H1 (cell line): ENCODE data around the gene LRRC56. TPM values are rescaled to one million over a fixed set of nuclear protein-coding genes. Genes with fewer than 3 reads are reported as not detected.

ENCODE experiments used
- CTCF ChIA-PET: fragments of 300-600 bp; sonication (Branson Sonifier 250); formaldehyde crosslinking; loops from one replicate; lab custom pipeline; 2021; ENCODE audit not compliant: partially characterized antibody; lab: Charles Lee
- POLR2A ChIA-PET: fragments of 300-600 bp; sonication (Branson Sonifier 250); formaldehyde crosslinking; loops from one replicate; lab custom pipeline; 2021; ENCODE audit warnings: inconsistent platforms; ENCODE audit not compliant: partially characterized antibody; lab: Charles Lee
- DNase-seq, 2 experiments: peaks; one replicate each; pipeline versions ENCODE4 v3.0.0 to v3.0.0-alpha.2; 2010 to 2022; ENCODE audit warnings: low spot score in 2 of 2, low read depth in 1 of 2, mixed read lengths in 1 of 2
- FAIRE-seq: peaks from 2 replicates; lab custom pipeline; 2011; peaks lifted over from hg19 to GRCh38; lab: Jason Lieb, UNC
- H2AFZ ChIP-seq: 2 replicates; pipeline ENCODE4 v1.8.1; 2012; ENCODE audit warnings: low read length, inconsistent platforms
- H2AK5ac ChIP-seq: 2 replicates; pipeline ENCODE4 v1.6.1; 2013; ENCODE audit warnings: low read depth, low read length
- H2BK120ac ChIP-seq: replicated peaks from 2 replicates; pipeline ENCODE3; 2013; ENCODE audit warnings: low read depth, low read length, inconsistent platforms
- H2BK12ac ChIP-seq: 2 replicates; pipeline ENCODE4 v1.6.1; 2013; ENCODE audit warnings: low read depth, low read length
- H2BK15ac ChIP-seq: 2 replicates; pipeline ENCODE4 v1.6.1; 2013; ENCODE audit warnings: low read length
- H2BK20ac ChIP-seq: 2 replicates; pipeline ENCODE4 v1.6.1; 2013; ENCODE audit warnings: low read length
- H2BK5ac ChIP-seq: 2 replicates; pipeline ENCODE4 v1.6.1; 2013; ENCODE audit warnings: low read depth, low read length
- H3K14ac ChIP-seq: 2 replicates; pipeline ENCODE4 v1.6.1; 2013; ENCODE audit warnings: inconsistent platforms; ENCODE audit not compliant: insufficient read length
- H3K18ac ChIP-seq: 2 replicates; pipeline ENCODE4 v1.6.1; 2013; ENCODE audit warnings: low read length; ENCODE audit errors: extremely low read depth
- H3K23ac ChIP-seq: 2 replicates; pipeline ENCODE4 v1.6.1; 2013; ENCODE audit warnings: inconsistent platforms; ENCODE audit not compliant: insufficient read length
- H3K23me2 ChIP-seq: 2 replicates; pipeline ENCODE4 v1.6.1; 2013; ENCODE audit warnings: low read depth, low read length
- H3K27ac ChIP-seq: 2 replicates; pipeline ENCODE4 v1.6.1; 2011; ENCODE audit warnings: low read depth, low read length, inconsistent platforms
- H3K27me3 ChIP-seq, 4 experiments: replicated peaks in 1 of 4; 1 replicate in 1 of 4; 2 replicates in 3 of 4; pipeline versions ENCODE4 v1.6.1 to v1.8.1; 2011 to 2013; ENCODE audit warnings: low read length in 3 of 4, mild to moderate bottlenecking in 3 of 4, inconsistent platforms in 2 of 4, mixed read lengths in 2 of 4, moderate library complexity in 1 of 4; ENCODE audit not compliant: control insufficient read depth in 3 of 4, insufficient read depth in 3 of 4; ENCODE audit errors: extremely low read depth in 1 of 4
- H3K36me3 ChIP-seq, 4 experiments: 2 replicates each; pipeline versions ENCODE4 v1.6.1 to v1.8.1; 2011 to 2013; ENCODE audit warnings: mild to moderate bottlenecking in 4 of 4, low read length in 3 of 4, moderate library complexity in 2 of 4, control low read depth in 1 of 4, inconsistent platforms in 1 of 4; ENCODE audit not compliant: insufficient read depth in 4 of 4, control insufficient read depth in 2 of 4
- H3K4ac ChIP-seq: replicated peaks from 2 replicates; pipeline ENCODE3; 2013; ENCODE audit warnings: low read length, low read depth, mixed read lengths, inconsistent platforms; ENCODE audit not compliant: insufficient read length
- H3K4me1 ChIP-seq, 4 experiments: replicated peaks in 1 of 4; 1 replicate in 1 of 4; 2 replicates in 3 of 4; pipeline versions ENCODE4 v1.6.1 to v1.8.1; 2011 to 2013; ENCODE audit warnings: low read length in 3 of 4, inconsistent platforms in 2 of 4, mixed read lengths in 1 of 4; ENCODE audit not compliant: insufficient read depth in 4 of 4, control insufficient read depth in 3 of 4
- H3K4me2 ChIP-seq, 2 experiments: 2 replicates each; pipeline versions ENCODE4 v1.6.1 to v1.8.1; 2011 to 2013; ENCODE audit warnings: low read depth in 2 of 2, low read length in 2 of 2, control low read depth in 1 of 2, inconsistent platforms in 1 of 2, mild to moderate bottlenecking in 1 of 2; ENCODE audit not compliant: insufficient read depth in 1 of 2
- H3K4me3 ChIP-seq, 4 experiments: fragments of 200-600, 300-600 bp in 1 of 4; sonication (generic), shearing (Covaris generic), sonication (Bioruptor Twin) in 1 of 4; 2 replicates each; pipeline versions ENCODE4 v1.5.1 to v1.8.1; 2011 to 2016; ENCODE audit warnings: low read length in 4 of 4, low read depth in 3 of 4, control low read depth in 2 of 4, inconsistent platforms in 2 of 4, mild to moderate bottlenecking in 2 of 4, mixed read lengths in 1 of 4, moderate library complexity in 1 of 4; ENCODE audit not compliant: insufficient read depth in 2 of 4; ENCODE audit errors: extremely low read depth in 1 of 4
- H3K56ac ChIP-seq: replicated peaks from 2 replicates; pipeline ENCODE3; 2013; ENCODE audit warnings: low read depth, mild to moderate bottlenecking, mixed read lengths, low read length, inconsistent platforms; ENCODE audit not compliant: insufficient read length
- H3K79me1 ChIP-seq: 2 replicates; pipeline ENCODE4 v1.6.1; 2013; ENCODE audit warnings: low read depth, low read length, control low read depth
- H3K79me2 ChIP-seq, 2 experiments: 2 replicates each; pipeline versions ENCODE4 v1.6.1 to v1.8.1; 2012 to 2013; ENCODE audit warnings: low read length in 2 of 2, mild to moderate bottlenecking in 2 of 2, inconsistent platforms in 1 of 2; ENCODE audit not compliant: insufficient read depth in 2 of 2, control insufficient read depth in 1 of 2
- H3K9ac ChIP-seq, 4 experiments: replicated peaks in 1 of 4; 1 replicate in 1 of 4; 2 replicates in 3 of 4; pipeline versions ENCODE4 v1.6.1 to v1.8.1; 2011 to 2013; ENCODE audit warnings: low read depth in 3 of 4, low read length in 3 of 4, control low read depth in 2 of 4, mild to moderate bottlenecking in 2 of 4, moderate library complexity in 2 of 4, inconsistent platforms in 1 of 4; ENCODE audit errors: extremely low read depth in 1 of 4
- H3K9me3 ChIP-seq, 2 experiments: 2 replicates each; pipeline versions ENCODE4 v1.6.1 to v1.8.1; 2012 to 2013; ENCODE audit warnings: mild to moderate bottlenecking in 2 of 2, moderate library complexity in 2 of 2, control low read depth in 1 of 2, inconsistent platforms in 1 of 2, low read depth in 1 of 2, low read length in 1 of 2, mixed read lengths in 1 of 2; ENCODE audit not compliant: insufficient read depth in 2 of 2
- H4K20me1 ChIP-seq, 2 experiments: replicated peaks in 1 of 2; 2 replicates each; pipeline versions ENCODE3 to v1.8.1; 2011 to 2013; ENCODE audit warnings: inconsistent platforms in 2 of 2, low read length in 2 of 2, mild to moderate bottlenecking in 1 of 2; ENCODE audit not compliant: insufficient read depth in 2 of 2, control insufficient read depth in 1 of 2
- H4K5ac ChIP-seq: 2 replicates; pipeline ENCODE4 v1.6.1; 2013; ENCODE audit warnings: low read length, low read depth, mixed read lengths, inconsistent platforms; ENCODE audit not compliant: insufficient read length
- H4K8ac ChIP-seq: 2 replicates; pipeline ENCODE4 v1.8.0; 2013; ENCODE audit warnings: mild to moderate bottlenecking, moderate library complexity, low read length, inconsistent platforms; ENCODE audit not compliant: insufficient read depth; ENCODE audit errors: extremely low read depth
- H4K91ac ChIP-seq: replicated peaks from 2 replicates; pipeline ENCODE3; 2013; ENCODE audit warnings: low read length, mixed read lengths, inconsistent platforms; ENCODE audit not compliant: insufficient read length
- CEBPB ChIP-seq: IDR thresholded peaks from 2 replicates; pipeline ENCODE4 v1.6.1; 2012; ENCODE audit warnings: low read depth, low read length
- CTCF ChIP-seq, 3 experiments: IDR thresholded peaks; 1 replicate in 2 of 3; 2 replicates in 1 of 3; pipeline versions ENCODE4 v1.5.1 to v1.6.1; 2011; ENCODE audit warnings: low read length in 3 of 3, mild to moderate bottlenecking in 3 of 3, inconsistent platforms in 2 of 3, low read depth in 1 of 3, moderate library complexity in 1 of 3; ENCODE audit not compliant: insufficient read depth in 1 of 3; ENCODE audit errors: control extremely low read depth in 1 of 3
- NRF1 ChIP-seq: IDR thresholded peaks from 2 replicates; pipeline ENCODE4 v1.6.1; 2011; ENCODE audit warnings: mild to moderate bottlenecking, low read depth, low read length, improper control_type of control experiment
- RAD21 ChIP-seq, 2 experiments: IDR thresholded peaks in 1 of 2; conservative IDR thresholded peaks in 1 of 2; 2 replicates each; pipeline ENCODE4 v1.6.1; 2011; ENCODE audit warnings: low read depth in 2 of 2, low read length in 2 of 2, improper control_type of control experiment in 1 of 2, inconsistent platforms in 1 of 2, mild to moderate bottlenecking in 1 of 2, moderate library complexity in 1 of 2
- RBBP5 ChIP-seq: IDR thresholded peaks from 2 replicates; pipeline ENCODE4 v1.7.1; 2012; ENCODE audit warnings: low read depth, mild to moderate bottlenecking, inconsistent platforms, low read length, moderate library complexity, borderline replicate concordance
- RNF2 ChIP-seq: fragments of 200-900, 300-1000 bp; sonication (generic); IDR thresholded peaks from 2 replicates; pipeline ENCODE4 v1.7.1; 2016; ENCODE audit warnings: borderline replicate concordance, low read depth, mild to moderate bottlenecking, antibody characterized with exemption, low read length; ENCODE audit not compliant: poor library complexity, severe bottlenecking; ENCODE audit errors: missing control alignments
- TAF7 ChIP-seq: optimal IDR thresholded peaks from 2 replicates; pipeline ENCODE3; 2011; ENCODE audit warnings: low read depth, mild to moderate bottlenecking, inconsistent platforms, low read length, moderate library complexity, borderline replicate concordance
- TBP ChIP-seq: IDR thresholded peaks from 2 replicates; pipeline ENCODE4 v1.6.1; 2011; ENCODE audit warnings: low read depth, low read length, improper control_type of control experiment
- WGBS, 2 experiments: shearing (Covaris generic) in 1 of 2; methylation state at CpG; one replicate each; pipeline versions ENCODE4 v1.1.6 to v1.1.7; 2013 to 2015; ENCODE audit warnings: low lambda C conversion rate in 2 of 2, mixed read lengths in 2 of 2, inconsistent platforms in 1 of 2, low coverage in 1 of 2, missing lambda C conversion rate in 1 of 2; ENCODE audit not compliant: insufficient replicate concordance in 2 of 2, insufficient coverage in 1 of 2, insufficient read length in 1 of 2; ENCODE audit errors: extremely low coverage in 1 of 2, missing lambda C conversion rate in 1 of 2; 5-methylcytosine and 5-hydroxymethylcytosine counted together
- polyA plus RNA-seq, 7 experiments: library from polyadenylated mRNA; depleted of rRNA in 3 of 7; stranded (reverse) in 5 of 7; unstranded in 2 of 7; fragments of >200 nt in 5 of 7; fragments of 200-250 nt in 2 of 7; gene quantifications; 1 replicate in 5 of 7; 2 replicates in 1 of 7; 4 replicates in 1 of 7; pipeline versions ENCODE4 v1.2.1 to v1.2.3, GENCODE V29; 2011 to 2013; ENCODE audit warnings: missing spikeins in 2 of 7, mixed read lengths in 2 of 7
- total RNA-seq: library from RNA; stranded (reverse); fragmentation: NEBNext Ultra II Directional; extraction: Animal tissue kit (Norgen Biotek cat#: 25700); gene quantifications from 2 replicates; pipeline ENCODE4 v1.2.1, GENCODE V29; 2021

The LRRC56 gene
- total and polyA plus RNA-seq, 2 of the 8 experiments (the other 6 are each of a cell fraction or from before 2014, with no cell fraction given), result 0.94 to 1.9 TPM

- no peak overlapping the region for H2BK120ac ChIP-seq
- no peaks in the 10 kb centered on the region for H3K23me2 ChIP-seq
- no peak overlapping the region for H3K9ac ChIP-seq
- no peak overlapping the region for H2BK20ac ChIP-seq
- H3K27me3 ChIP-seq, result no peaks in the 10 kb centered on the region
- 0 out of 2 replicates have a peak overlapping the region, but pooled peaks have one; percentile 39 for H2BK12ac ChIP-seq
- no peak overlapping the region for H4K5ac ChIP-seq
- H2AFZ ChIP-seq, result no peak overlapping the region
- ChIA-PET CTCF (interaction anchor here (1.0 to 2.2 kb wide), 2 partner anchors 11 to 55 kb away, joined by 3 to 5 read pairs; no protein-coding TSS in a partner anchor), POLR2A (interaction anchor here (0.6 to 1.2 kb wide), 3 partner anchors 11 to 177 kb away, joined by 3 read pairs; no protein-coding TSS in a partner anchor)
- H2BK15ac ChIP-seq, result no peak overlapping the region
- no peak overlapping the region for H3K27ac ChIP-seq
- H3K79me1 ChIP-seq, result no peaks in the 10 kb centered on the region
- H2AK5ac ChIP-seq, result no peak overlapping the region
- 92% methylated on average over 32 of the region's 32 CpGs; no CpG with 5 or more reads in 1 of the 2 experiments for WGBS, 2 experiments
- H3K23ac ChIP-seq, result no peak overlapping the region
- no peak overlapping the region for H3K56ac ChIP-seq
- no peaks in the 10 kb centered on the region for H4K20me1 ChIP-seq
- FAIRE-seq (no peak), DNase-seq (no peak)
- H3K4me1 ChIP-seq, result no peaks in the 10 kb centered on the region; a peak in 2 of 7 replicates
- H3K4ac ChIP-seq, result no peak overlapping the region
- H3K36me3 ChIP-seq, result no peaks in the 10 kb centered on the region
- no peak overlapping the region for H3K18ac ChIP-seq
- no peak overlapping the region for H3K14ac ChIP-seq
- no peak overlapping the region for H3K4me3 ChIP-seq
- no peaks in the 10 kb centered on the region for H3K9me3 ChIP-seq
- H3K79me2 ChIP-seq, result no peaks in the 10 kb centered on the region
- no peak overlapping the region for H2BK5ac ChIP-seq
- H3K4me2 ChIP-seq, result no peak overlapping the region
- no peak overlapping the region; the same call in 1 of the 2 replicates for H4K8ac ChIP-seq
- H4K91ac ChIP-seq, result no peak overlapping the region
- TF ChIP-seq TAF7, result no peak
- no peak for TF ChIP-seq RNF2
- TF ChIP-seq RAD21 (IDR thresholded peaks at IDR 0.05 in 1 of 2, conservative IDR thresholded peaks at IDR 0.05 in 1 of 2; ENCODE audit: low read depth in 2 of 2, low read length in 2 of 2), result no peak
- no peak for TF ChIP-seq CTCF (IDR thresholded peaks at IDR 0.05; ENCODE audit: control extremely low read depth in 1 of 3, insufficient read depth in 1 of 3, low read depth in 1 of 3, low read length in 3 of 3)
- TF ChIP-seq CEBPB, result no peak
- no peak for TF ChIP-seq TBP
- no peak for TF ChIP-seq RBBP5
- no peak for TF ChIP-seq NRF1
These were observed 11.6 kb downstream of the LRRC56 start for GRCh38 chr11:548700-549603.
